AG04450 (cell line): Measurements from ENCODE around the gene MAP2K2. TPM values are rescaled to one million over a fixed set of nuclear protein-coding genes. Genes with fewer than 3 reads are reported as not detected.
"Not testable (repeated sequence)": the region's sequence is repeated elsewhere in the genome, so short reads cannot be mapped to it uniquely, and the experiment has no call there.

Experiments
- CTCF ChIA-PET: fragments of 300-600, 350-600 bp; formaldehyde crosslinking; extraction: SDS; loops from one replicate; lab custom pipeline; 2022; ENCODE audit warnings: antibody characterized with exemption, inconsistent platforms; lab: Charles Lee
- POLR2A ChIA-PET: fragments of 350-600 bp; formaldehyde crosslinking; extraction: SDS; loops from one replicate; lab custom pipeline; 2021; ENCODE audit warnings: antibody characterized with exemption, inconsistent platforms; lab: Yijun Ruan, JAX
- DNase-seq: peaks from one replicate; pipeline ENCODE4 v3.0.0-alpha.2; 2011; ENCODE audit warnings: low read depth, low spot score
- H3K27ac ChIP-seq: one replicate; pipeline ENCODE4 v1.5.1; 2012; ENCODE audit warnings: low read depth, low read length, control low read depth
- H3K27me3 ChIP-seq: one replicate; pipeline ENCODE4 v1.6.0; 2012; ENCODE audit warnings: low read length; ENCODE audit not compliant: control insufficient read depth, insufficient read depth
- H3K4me3 ChIP-seq: 2 replicates; pipeline ENCODE4 v1.5.1; 2011; ENCODE audit warnings: mild to moderate bottlenecking, low read depth, low read length, control low read depth
- H3K9me3 ChIP-seq: 2 replicates; pipeline ENCODE4 v1.5.1; 2012; ENCODE audit warnings: low read length; ENCODE audit not compliant: control insufficient read depth, insufficient read depth
- polyA plus RNA-seq: library from polyadenylated mRNA; depleted of rRNA; stranded (reverse); fragments of >200 nt; gene quantifications from 2 replicates; pipeline ENCODE4 v1.2.3, GENCODE V29; 2011
- TF ChIP-seq, protein P1 (sequence below): IDR thresholded peaks from 2 replicates; pipeline ENCODE4 v1.5.1; 2011; ENCODE audit warnings: low read depth, low read length, control low read depth, inconsistent platforms

MAP2K2 gene
- polyA plus RNA-seq, 1 experiment, result 65.1 TPM

DNA sequence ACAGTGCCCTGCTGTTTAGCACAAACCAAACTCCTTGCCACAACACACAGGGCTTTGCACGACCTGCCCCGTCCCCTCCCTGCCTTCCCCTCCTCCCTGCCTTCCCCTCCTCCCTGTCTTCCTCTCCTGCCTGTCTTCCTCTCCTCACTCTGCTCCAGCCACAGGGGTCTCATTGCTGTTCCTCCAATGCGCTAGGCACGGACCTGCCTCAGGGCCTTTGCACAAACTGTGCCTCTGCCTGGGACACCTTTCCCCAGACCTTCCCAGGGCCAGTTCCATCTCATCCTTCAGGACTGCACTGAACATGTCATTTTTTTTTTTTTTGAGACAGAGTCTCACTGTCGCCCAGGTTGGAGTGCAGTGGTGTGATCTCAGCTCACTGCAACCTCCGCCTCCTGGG, 27.7 kb upstream of the MAP2K2 start:
- H3K4me3 ChIP-seq, result no peak overlapping the region
- POLR2A ChIA-PET, result no interaction called here
- CTCF ChIA-PET, result no interaction called here
- H3K9me3 ChIP-seq, result no peaks in the 10 kb centered on the region; the same call in 1 of the 2 replicates
- TF ChIP-seq, protein P1, sequence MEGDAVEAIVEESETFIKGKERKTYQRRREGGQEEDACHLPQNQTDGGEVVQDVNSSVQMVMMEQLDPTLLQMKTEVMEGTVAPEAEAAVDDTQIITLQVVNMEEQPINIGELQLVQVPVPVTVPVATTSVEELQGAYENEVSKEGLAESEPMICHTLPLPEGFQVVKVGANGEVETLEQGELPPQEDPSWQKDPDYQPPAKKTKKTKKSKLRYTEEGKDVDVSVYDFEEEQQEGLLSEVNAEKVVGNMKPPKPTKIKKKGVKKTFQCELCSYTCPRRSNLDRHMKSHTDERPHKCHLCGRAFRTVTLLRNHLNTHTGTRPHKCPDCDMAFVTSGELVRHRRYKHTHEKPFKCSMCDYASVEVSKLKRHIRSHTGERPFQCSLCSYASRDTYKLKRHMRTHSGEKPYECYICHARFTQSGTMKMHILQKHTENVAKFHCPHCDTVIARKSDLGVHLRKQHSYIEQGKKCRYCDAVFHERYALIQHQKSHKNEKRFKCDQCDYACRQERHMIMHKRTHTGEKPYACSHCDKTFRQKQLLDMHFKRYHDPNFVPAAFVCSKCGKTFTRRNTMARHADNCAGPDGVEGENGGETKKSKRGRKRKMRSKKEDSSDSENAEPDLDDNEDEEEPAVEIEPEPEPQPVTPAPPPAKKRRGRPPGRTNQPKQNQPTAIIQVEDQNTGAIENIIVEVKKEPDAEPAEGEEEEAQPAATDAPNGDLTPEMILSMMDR, result no peak
- H3K27me3 ChIP-seq, result peaks cover 17% of the 10 kb centered on the region
- DNase-seq, result no peak
- no peak overlapping the region for H3K27ac ChIP-seq

DNA sequence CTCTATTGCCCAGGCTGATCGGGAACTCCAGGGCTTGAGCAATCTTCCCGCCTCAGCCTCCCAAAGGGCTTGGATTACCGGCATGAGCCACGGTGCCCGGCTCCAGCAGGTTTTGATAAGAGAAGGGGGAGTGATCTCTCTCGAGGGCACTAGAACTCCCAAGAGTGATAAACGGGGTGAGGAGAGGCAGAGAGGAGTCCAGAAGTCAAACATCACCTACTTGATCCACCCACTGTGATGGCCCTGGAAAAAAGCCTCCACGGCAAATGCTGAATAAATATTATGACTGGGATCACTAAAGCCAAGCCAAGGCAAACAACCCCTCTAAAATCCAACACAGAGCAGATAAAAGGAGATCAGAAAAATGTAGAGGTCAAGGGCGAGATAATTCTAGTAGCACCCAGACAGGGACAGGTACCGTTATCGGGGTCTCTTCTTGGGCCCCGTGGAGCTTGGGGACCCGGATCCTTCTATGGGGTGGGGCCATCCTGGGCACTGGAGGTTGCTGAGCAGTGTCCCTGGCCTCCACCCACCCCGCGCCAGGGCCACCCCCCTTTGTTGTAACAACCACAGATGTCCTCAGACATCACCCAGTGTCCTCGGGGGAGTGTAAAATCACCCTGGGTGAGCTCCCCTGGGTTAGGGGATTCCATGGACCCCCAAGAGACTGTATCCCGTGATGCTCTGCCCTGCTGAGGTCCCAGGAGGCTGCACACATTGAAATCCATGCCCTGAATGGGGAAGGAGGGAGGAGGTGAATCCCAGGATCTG, 25.8 kb upstream of the MAP2K2 start:
- no peak overlapping the region for H3K4me3 ChIP-seq
- no peak for DNase-seq
- POLR2A ChIA-PET, result no interaction called here
- H3K9me3 ChIP-seq, result no peaks in the 10 kb centered on the region; the same call in 1 of the 2 replicates
- TF ChIP-seq, protein P1, result no peak
- H3K27ac ChIP-seq, result no peak overlapping the region
- H3K27me3 ChIP-seq, result peaks cover 16% of the 10 kb centered on the region
- CTCF ChIA-PET, result interaction anchor here (2.5 kb wide), 1 partner anchor 10 kb away, joined by 11 read pairs; no protein-coding TSS in a partner anchor

DNA sequence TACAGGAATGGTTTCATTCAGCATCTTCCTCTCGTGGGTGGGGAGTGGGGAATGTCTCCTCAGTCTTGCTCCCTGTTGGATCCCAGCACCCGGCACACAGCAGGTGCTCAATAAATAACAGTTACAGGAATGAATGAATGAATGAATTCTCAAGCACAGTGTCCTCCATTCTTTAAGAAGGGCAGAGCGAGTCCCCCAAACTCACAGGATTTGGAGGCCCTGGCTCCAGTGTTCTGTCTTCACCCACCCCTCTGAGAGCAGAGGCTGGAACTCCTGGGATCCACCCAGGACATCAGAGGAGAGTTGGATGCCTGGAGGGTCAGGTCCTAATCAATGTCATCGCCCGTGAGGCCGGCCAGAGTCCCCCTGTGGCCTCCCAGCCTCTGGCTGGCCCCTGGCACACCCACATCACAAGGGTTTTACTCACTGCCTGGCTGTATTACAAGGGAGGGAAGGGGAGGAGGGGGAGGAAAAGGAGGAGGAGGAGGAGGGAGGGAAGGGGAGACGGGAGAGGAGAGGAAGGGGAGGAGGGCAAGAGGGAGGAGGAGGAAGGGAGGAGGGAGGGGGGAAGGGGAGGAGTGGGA, 20.8 kb upstream of the MAP2K2 start:
- POLR2A ChIA-PET, result no interaction called here
- no peak overlapping the region for H3K27ac ChIP-seq
- H3K9me3 ChIP-seq, result no peaks in the 10 kb centered on the region
- H3K4me3 ChIP-seq, result no peak overlapping the region
- no peak for DNase-seq
- CTCF ChIA-PET, result no interaction called here
- peaks cover 4% of the 10 kb centered on the region for H3K27me3 ChIP-seq
- TF ChIP-seq, protein P1, result no peak

DNA sequence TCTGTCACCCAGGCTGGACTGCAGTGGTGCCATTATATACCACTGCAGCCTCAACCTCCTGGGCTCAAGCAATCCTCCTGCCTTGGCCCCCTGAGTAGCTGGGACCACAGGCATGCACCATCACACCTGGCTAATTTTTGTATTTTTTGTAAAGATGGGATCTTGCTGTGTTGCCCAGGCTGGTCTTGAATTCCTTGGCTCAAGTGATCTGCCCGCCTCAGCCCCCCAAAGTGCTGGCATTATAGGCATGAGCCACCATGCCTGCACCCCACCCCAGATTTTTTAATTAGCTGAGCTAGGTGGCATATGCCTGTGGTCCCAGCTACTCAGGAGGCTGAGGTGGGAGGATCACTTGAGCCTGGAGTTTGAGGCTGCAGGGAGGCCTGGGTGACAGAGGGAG, 19.0 kb upstream of the MAP2K2 start:
- POLR2A ChIA-PET, H3K27ac ChIP-seq, H3K27me3 ChIP-seq, H3K9me3 ChIP-seq, DNase-seq, H3K4me3 ChIP-seq: not testable (repeated sequence)
- CTCF ChIA-PET, result interaction anchor here (1.9 kb wide), 1 partner anchor 26 kb away, joined by 6 read pairs; no protein-coding TSS in a partner anchor

DNA sequence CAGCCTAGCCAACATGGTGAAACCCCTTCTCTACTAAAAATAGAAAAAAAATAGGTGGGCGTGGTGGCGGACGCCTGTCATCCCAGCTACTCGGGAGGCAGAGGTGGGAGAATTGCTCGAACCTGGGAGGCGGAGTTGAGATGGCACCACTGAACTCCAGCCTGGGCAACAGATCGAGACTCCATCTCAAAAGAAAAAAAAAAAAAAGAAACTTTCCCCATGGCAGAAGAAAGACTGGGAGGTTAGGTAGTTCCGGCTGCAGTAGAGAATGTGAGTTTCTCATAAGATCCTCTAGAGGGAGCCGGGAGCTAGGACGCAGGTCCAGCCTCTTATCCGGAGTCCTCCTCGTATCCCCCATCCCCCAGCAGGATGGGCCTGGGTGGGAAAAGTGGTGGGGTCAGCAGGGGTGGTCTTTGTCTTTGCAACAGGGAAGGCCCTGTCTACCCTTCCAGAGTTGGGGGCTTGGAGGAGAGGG, 16.4 kb upstream of the MAP2K2 start:
- Histone ChIP-seq H3K27me3 (no peaks in the 10 kb centered on the region), H3K9me3 (no peaks in the 10 kb centered on the region), H3K27ac (no peak overlapping the region), H3K4me3 (no peak overlapping the region)
- TF ChIP-seq, protein P1, result peak; percentile 82
- DNase-seq, result peak; percentile 44
- CTCF ChIA-PET, result interaction anchor here (0.5 to 2.6 kb wide), 27 partner anchors 9 to 549 kb away, joined by 3 to 29 read pairs (median 4); partner anchors contain the start of genes CREB3L3 and EEF2
- POLR2A ChIA-PET, result interaction anchor here (0.7 kb wide), 1 partner anchor 34 kb away, joined by 4 read pairs; no protein-coding TSS in a partner anchor
